ENCODE measurements around the gene GDPD5.

DNA sequence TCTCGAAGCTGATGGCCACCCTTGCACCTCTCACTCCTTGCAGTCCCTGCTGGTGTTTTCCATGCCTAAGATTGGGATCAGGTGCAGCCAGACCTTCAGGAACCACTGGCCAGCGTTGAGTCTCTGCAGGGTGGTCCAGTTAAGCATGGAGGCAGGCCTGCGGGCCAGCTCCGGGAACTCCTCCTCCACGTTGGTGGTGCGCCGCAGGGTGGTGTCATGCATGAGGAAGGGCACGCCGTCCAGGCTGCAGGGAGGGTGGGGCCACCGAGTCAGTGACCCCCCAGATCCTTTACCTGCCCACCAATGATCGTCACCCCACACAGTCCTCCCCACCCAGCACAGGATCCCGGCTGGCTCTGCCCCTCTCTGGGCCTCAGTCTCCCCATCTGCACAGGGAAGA lies 82.7 kb downstream of the GDPD5 start:
- TF ChIP-seq POLR2A (IDR thresholded peaks at IDR 0.05; ENCODE audit: low read depth, low read length) (no peak), FOS (IDR thresholded peaks at IDR 0.05; ENCODE audit: borderline replicate concordance, insufficient read depth, low read length) (no peak), POLR2AphosphoS5 (IDR thresholded peaks at IDR 0.05; ENCODE audit: insufficient read depth, low read depth, low read length) (no peak), MYC (IDR thresholded peaks at IDR 0.05; ENCODE audit: low read depth, low read length) (no peak), EZH2 (IDR thresholded peaks at IDR 0.05; ENCODE audit: borderline replicate concordance, low read depth, low read length, severe bottlenecking) (no peak)
- TF ChIP-seq, protein P1, sequence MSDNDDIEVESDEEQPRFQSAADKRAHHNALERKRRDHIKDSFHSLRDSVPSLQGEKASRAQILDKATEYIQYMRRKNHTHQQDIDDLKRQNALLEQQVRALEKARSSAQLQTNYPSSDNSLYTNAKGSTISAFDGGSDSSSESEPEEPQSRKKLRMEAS (IDR thresholded peaks at IDR 0.05; ENCODE audit: insufficient read depth, insufficient read length), result no peak
- TF ChIP-seq, protein P2, sequence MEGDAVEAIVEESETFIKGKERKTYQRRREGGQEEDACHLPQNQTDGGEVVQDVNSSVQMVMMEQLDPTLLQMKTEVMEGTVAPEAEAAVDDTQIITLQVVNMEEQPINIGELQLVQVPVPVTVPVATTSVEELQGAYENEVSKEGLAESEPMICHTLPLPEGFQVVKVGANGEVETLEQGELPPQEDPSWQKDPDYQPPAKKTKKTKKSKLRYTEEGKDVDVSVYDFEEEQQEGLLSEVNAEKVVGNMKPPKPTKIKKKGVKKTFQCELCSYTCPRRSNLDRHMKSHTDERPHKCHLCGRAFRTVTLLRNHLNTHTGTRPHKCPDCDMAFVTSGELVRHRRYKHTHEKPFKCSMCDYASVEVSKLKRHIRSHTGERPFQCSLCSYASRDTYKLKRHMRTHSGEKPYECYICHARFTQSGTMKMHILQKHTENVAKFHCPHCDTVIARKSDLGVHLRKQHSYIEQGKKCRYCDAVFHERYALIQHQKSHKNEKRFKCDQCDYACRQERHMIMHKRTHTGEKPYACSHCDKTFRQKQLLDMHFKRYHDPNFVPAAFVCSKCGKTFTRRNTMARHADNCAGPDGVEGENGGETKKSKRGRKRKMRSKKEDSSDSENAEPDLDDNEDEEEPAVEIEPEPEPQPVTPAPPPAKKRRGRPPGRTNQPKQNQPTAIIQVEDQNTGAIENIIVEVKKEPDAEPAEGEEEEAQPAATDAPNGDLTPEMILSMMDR (IDR thresholded peaks at IDR 0.05; ENCODE audit: extremely low read depth in 1 of 2, insufficient read depth in 1 of 2, low read depth in 1 of 2, low read length in 2 of 2), result no peak

Data from endothelial cell of umbilical vein (primary cell).